Lower leg skin (tissue), 3 donors: Measurements from ENCODE around the gene SLC27A3.

Source experiments
- CTCF ChIP-seq, 3 donors: fragments of 450-650 bp; IDR thresholded peaks; one replicate each; pipeline ENCODE4 v1.5.1; 2016; ENCODE audit warnings: antibody characterized with exemption in 3 of 3, mild to moderate bottlenecking in 3 of 3, moderate library complexity in 2 of 3
- POLR2A ChIP-seq, 2 donors: fragments of 450-650 bp; IDR thresholded peaks; one replicate each; pipeline ENCODE4 v1.6.1; 2016 to 2017; ENCODE audit warnings: antibody characterized with exemption in 2 of 2, mild to moderate bottlenecking in 1 of 2, moderate library complexity in 1 of 2

GRCh38 chr1:153804112-153804511, 28.9 kb downstream of the SLC27A3 start:
- TF ChIP-seq CTCF (IDR thresholded peaks at IDR 0.05) (no peak), POLR2A (IDR thresholded peaks at IDR 0.05) (no peak)
